ENCODE data around the gene TNS3.

TNS3 gene

DNA sequence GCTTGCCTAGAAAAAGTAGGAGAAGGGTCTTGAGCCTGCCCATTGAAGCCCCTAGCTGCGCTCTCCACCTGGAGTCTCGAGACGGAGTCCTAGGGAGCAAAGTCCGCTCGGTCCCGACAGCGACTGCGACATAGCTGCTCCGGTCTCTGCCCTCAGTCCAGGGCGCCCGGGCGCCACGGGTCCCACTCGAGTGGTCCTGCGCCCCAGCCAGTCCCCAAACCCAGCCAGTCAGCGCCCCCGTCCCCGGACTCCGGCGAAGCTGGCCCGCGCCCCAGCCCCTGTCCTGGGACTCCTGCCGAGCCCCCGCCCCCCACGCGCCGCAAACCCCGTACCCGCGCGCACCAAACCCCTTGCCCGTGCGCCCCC lies 490 bp downstream of the TNS3 start:
- no peak for DNase-seq (ENCODE audit: low read depth)

DNA sequence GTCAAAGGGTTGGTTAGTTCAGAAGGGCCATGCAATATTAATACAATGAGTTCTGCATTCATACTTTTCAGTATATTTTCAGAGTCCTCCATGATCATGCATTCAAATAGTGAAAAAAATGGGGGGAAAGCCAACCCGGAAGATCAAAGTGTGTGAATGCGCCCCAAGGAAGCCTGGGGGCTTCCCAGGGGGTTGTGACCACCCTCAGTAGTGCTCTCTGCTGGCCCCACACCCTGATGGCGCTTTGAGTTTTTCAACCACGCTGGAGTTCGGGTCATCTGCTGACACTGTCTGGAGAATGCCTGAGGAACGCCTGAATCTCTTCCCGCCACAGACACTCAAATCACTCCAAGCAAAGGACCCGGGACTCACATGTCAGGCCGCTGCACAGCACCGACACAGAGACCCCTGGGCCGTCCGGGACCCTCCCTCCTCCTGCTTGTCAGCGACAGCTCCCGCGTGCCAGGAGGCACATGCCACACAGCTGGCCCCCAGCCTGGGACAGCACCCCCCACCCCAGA lies 1.0 kb downstream of the TNS3 start:
- no peak for DNase-seq (ENCODE audit: low read depth)

DNA sequence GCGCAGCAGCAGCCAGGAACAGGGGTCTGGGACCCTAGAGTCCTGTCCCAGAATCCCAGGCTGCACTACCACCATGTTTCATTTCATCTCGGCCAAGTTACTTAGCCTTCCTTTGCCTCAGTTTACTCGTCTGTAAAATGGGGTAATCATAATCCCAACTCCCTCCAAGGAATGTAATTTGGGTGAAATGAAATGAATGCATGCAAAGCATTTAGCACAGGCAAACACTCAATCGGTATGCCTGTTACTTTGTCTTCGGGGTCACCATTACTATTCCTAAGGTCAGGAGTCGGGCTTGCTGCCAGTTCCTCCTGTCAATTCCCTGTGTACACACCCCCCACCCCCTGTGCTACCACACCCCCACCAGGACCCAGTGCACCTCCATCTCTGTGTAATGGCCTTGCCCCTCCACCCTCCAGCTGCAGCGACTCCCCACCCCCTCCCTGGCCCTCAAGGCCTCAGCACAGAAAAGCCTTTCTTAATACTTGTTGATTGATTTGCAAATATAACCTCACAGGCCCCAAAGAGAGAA lies 1.7 kb downstream of the TNS3 start:
- DNase-seq (ENCODE audit: low read depth): no peak

- no peak for DNase-seq (ENCODE audit: low read depth)
These were observed 2.5 kb downstream of the TNS3 start for GRCh38 chr7:47579458-47579857.

DNA sequence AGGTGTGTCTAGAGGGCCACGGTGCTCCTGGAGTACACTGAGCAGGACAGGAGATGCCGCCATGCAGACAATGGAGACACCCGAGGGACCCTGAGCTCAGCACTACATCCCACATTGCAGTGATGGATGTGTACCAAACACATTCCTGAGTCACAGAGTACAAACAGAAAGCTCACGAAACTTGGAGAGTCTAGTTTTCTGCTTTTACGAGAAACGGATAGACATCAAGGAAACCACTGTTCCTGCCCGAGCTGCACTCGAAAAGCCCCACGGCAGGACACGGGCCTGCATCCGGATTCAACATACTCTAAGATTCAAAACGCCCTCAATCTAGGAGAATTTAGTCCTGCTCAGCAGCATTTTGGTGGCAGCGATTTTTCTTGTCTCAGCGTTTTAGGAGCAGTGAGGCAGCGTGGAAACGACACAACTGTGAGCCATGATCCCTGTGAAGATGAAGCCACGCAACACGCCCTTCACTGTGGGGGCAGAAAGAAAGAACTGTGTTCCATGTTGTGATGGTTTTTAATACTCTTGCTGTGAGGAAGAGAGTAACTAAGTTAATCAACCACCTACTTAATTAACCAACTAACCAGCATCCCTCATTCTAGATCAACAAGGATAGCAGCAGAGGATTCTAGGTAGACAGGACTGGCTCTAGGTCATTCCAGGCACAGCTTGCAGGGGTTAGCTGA lies 3.2 kb downstream of the TNS3 start:
- DNase-seq (ENCODE audit: low read depth): no peak

- no peak for DNase-seq (ENCODE audit: low read depth)
These were observed 4.5 kb downstream of the TNS3 start for GRCh38 chr7:47577321-47577919.

DNA sequence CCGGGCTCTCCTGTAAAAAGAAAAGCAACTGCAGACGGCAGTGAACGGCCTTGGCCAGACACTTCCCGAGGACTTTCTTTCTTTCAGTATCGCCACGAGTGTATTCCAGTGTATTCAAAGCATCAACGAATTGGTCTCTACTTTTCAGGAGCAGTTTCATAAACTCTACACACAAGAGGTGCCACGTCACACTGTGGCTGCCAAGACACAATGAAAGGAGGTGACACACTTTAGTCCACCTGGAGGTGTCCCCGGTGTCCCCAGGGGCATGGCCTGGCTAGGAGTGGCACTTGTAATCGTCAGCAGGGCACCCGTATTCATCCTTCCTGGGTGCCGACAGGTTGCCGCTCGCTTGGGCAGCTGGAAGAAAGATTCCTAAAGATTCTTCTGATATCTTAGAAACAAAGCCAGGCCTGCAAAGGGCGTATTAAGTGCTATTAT lies 5.0 kb downstream of the TNS3 start:
- DNase-seq (ENCODE audit: low read depth): no peak

DNA sequence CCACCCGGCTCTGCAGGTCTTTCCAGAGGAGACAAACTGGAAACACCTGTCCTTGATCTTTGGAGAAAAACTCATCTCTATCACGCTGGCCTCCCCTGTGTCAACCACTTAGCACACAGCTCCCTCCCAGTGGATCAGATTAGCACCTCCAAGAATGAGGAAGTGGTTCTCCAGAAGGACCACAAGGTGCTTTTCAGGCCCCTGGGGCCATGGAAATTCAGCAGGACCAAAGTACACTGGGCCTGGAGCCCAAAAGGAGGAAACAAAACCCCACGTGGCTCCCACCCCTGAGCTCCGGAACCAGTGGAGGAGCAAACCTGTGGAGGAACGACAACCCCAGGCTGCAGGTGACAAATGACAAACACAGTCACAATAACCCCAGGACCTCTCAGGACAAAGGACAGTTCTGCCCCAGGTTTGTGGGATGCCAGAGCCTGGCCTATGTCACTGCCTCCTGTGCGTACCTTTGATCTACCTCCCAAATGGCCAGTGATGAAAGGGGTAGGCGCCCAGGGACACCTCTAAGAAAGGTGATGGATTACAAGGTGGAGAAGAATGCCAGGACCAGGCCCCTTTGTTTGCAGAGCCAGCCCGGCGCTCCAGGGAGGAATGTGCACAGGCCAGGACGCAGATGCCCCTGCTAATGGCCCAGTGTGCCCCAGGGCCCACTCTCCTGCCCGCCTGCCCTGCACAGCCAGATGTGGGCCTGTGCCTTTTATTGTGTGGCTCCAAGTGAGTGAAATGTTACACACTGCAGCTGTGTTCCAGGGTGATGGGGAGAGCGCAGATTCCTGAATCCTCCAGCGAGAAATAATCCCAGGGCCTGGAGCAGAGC lies 5.7 kb downstream of the TNS3 start:
- no peak for DNase-seq (ENCODE audit: low read depth)

GRCh38 chr7:47574482-47575329 lies 7.2 kb downstream of the TNS3 start:
- no peak for DNase-seq (ENCODE audit: low read depth)

DNA sequence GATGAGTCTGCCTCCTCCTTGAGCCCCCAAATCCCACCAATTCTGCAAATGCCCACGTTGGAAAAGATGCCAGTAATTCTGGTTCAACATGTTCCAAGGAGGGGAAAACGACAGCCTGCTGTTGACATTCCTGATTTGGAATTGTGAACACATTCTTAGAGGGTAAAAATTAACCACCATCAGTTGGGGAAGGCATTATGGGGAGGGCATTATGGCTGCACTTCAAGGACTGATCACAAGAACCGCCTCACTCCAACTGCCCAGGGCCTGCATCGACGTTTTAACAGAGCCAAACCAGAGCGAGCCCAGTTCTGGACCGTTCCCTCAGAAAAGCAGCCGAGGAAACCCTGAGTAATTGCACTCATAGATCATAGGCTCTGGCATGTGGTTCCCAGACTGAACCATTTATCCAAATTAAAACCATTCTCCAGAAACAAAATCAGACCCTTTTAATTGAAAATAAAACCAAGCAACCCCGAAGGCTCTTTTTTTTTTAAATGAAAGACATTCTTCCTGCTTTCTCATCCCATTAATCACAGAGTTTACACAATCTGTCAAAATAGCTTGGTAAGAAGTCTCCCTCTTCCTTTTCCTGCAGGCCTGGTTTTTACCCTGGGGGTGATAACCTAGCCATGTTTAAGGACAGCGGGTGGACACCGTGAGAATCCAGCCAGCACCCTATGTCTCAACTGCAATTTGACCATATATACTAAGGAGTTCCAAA lies 8.0 kb downstream of the TNS3 start:
- no peak for DNase-seq (ENCODE audit: low read depth)

GRCh38 chr7:47572939-47573757 lies 8.8 kb downstream of the TNS3 start:
- no peak for DNase-seq (ENCODE audit: low read depth)

- DNase-seq (ENCODE audit: low read depth): no peak
These were observed 9.8 kb downstream of the TNS3 start for GRCh38 chr7:47572094-47572445.

GRCh38 chr7:47571331-47572093 lies 10.4 kb downstream of the TNS3 start:
- no peak for DNase-seq (ENCODE audit: low read depth)

DNA sequence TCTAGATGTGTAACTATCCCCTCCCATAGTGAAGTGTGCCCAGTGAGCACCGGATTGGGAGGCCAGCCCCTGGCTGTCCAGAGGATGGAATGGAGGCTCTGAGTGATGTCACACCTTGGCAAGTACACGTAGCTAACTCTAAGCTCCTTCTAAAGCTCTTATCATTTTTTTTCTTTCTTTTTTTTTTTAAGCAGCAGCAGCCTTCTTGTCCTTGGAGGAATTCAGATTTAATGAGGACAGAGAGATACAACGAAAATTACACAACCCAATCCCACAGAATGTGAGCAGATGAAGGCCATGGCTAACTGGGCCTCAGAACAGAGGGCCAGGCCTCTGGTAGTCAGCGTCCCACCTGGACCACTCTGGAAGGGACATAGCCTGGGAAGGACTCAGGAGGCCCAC lies 11.3 kb downstream of the TNS3 start:
- no peak for DNase-seq (ENCODE audit: low read depth)

GRCh38 chr7:47568547-47568946 lies 13.4 kb downstream of the TNS3 start:
- DNase-seq (ENCODE audit: low read depth): no peak

GRCh38 chr7:47568056-47568455 lies 13.9 kb downstream of the TNS3 start:
- no peak for DNase-seq (ENCODE audit: low read depth)

- no peak for DNase-seq (ENCODE audit: low read depth)
These were observed 16.2 kb downstream of the TNS3 start for GRCh38 chr7:47565640-47566250.

GRCh38 chr7:47563521-47563920 lies 18.4 kb downstream of the TNS3 start:
- no peak for DNase-seq (ENCODE audit: low read depth)

Data from stimulated activated CD4-positive, alpha-beta T cell treated with anti-CD3 and anti-CD28 coated beads, Interleukin-2, amount 100 ng/mL, for 4 hours (primary cell).